Endodermal cell (in vitro differentiated cells): ENCODE data around the gene GJA1. TPM values are rescaled to one million over a fixed set of nuclear protein-coding genes. Genes with fewer than 3 reads are reported as not detected.
"Not testable (repeated sequence)": the region's sequence is repeated elsewhere in the genome, so short reads cannot be mapped to it uniquely, and the experiment has no call there.

Experiments
- DNase-seq: peaks from one replicate; pipeline ENCODE4 v3.0.0-alpha.2; 2017
- H3K27ac ChIP-seq: 2 replicates; pipeline ENCODE4 v1.5.1; 2013; ENCODE audit warnings: mild to moderate bottlenecking, low read depth, low read length, moderate library complexity
- H3K27me3 ChIP-seq: 2 replicates; pipeline ENCODE4 v1.6.1; 2013; ENCODE audit warnings: mild to moderate bottlenecking, low read length, moderate library complexity; ENCODE audit not compliant: insufficient read depth, control insufficient read depth, poor library complexity, severe bottlenecking
- H3K36me3 ChIP-seq: 2 replicates; pipeline ENCODE4 v1.7.0; 2013; ENCODE audit warnings: mild to moderate bottlenecking, low read length, moderate library complexity; ENCODE audit not compliant: control insufficient read depth, insufficient read depth
- H3K4me1 ChIP-seq: one replicate; pipeline ENCODE4 v1.7.0; 2013; ENCODE audit warnings: low read length; ENCODE audit not compliant: control insufficient read depth, insufficient read depth
- H3K4me3 ChIP-seq: 2 replicates; pipeline ENCODE4 v1.5.1; 2013; ENCODE audit warnings: mild to moderate bottlenecking, low read length, moderate library complexity
- H3K9ac ChIP-seq: 2 replicates; pipeline ENCODE4 v1.6.1; 2013; ENCODE audit warnings: mild to moderate bottlenecking, low read length, moderate library complexity; ENCODE audit not compliant: poor library complexity, severe bottlenecking; ENCODE audit errors: extremely low read depth
- H3K9me3 ChIP-seq: 2 replicates; pipeline ENCODE4 v1.6.1; 2013; ENCODE audit warnings: mild to moderate bottlenecking, low read length, moderate library complexity; ENCODE audit not compliant: control insufficient read depth
- H3K27ac Mint-ChIP-seq: 2 replicates; pipeline ENCODE4 v1.8.0; 2020; ENCODE audit warnings: mixed read lengths
- H3K27me3 Mint-ChIP-seq: 2 replicates; pipeline ENCODE4 v1.8.0; 2021; ENCODE audit warnings: mild to moderate bottlenecking, mixed read lengths; ENCODE audit not compliant: insufficient read depth
- H3K36me3 Mint-ChIP-seq: 2 replicates; pipeline ENCODE4 v1.8.0; 2020; ENCODE audit warnings: low read depth, mixed read lengths
- H3K4me1 Mint-ChIP-seq: 2 replicates; pipeline ENCODE4 v1.8.0; 2020; ENCODE audit warnings: mixed read lengths
- H3K4me3 Mint-ChIP-seq: 2 replicates; pipeline ENCODE4 v1.8.0; 2020; ENCODE audit warnings: mild to moderate bottlenecking, moderate library complexity, mixed read lengths
- H3K9me3 Mint-ChIP-seq: 2 replicates; pipeline ENCODE4 v1.8.0; 2020; ENCODE audit warnings: mild to moderate bottlenecking, mixed read lengths
- WGBS, 2 experiments: methylation state at CpG; one replicate each; pipeline versions ENCODE4 v1.1.5 to v1.1.7; 2013; ENCODE audit warnings: missing lambda C conversion rate in 2 of 2, mixed read lengths in 1 of 2; ENCODE audit not compliant: insufficient coverage in 1 of 2, insufficient read length in 1 of 2; 5-methylcytosine and 5-hydroxymethylcytosine counted together
- total RNA-seq, 2 donors: library from RNA; stranded (reverse); fragmentation: NEBNext Ultra II Directional in 1 of 2; extraction: Animal tissue kit (Norgen Biotek cat#: 25700) in 1 of 2; gene quantifications; 2 replicates in 1 of 2; 3 replicates in 1 of 2; pipeline ENCODE4 v1.2.1, GENCODE V29; 2021
- TF ChIP-seq, protein P1 (sequence below): fragments of 200-600 bp; sonication (generic); conservative IDR thresholded peaks from 2 replicates; pipeline ENCODE4 v1.5.0; 2021; ENCODE audit warnings: antibody characterized with exemption, mild to moderate bottlenecking

Gene GJA1
- total RNA-seq, 2 donors from 2014 or later: 706 to 1,121 TPM

- TF ChIP-seq, protein P1, sequence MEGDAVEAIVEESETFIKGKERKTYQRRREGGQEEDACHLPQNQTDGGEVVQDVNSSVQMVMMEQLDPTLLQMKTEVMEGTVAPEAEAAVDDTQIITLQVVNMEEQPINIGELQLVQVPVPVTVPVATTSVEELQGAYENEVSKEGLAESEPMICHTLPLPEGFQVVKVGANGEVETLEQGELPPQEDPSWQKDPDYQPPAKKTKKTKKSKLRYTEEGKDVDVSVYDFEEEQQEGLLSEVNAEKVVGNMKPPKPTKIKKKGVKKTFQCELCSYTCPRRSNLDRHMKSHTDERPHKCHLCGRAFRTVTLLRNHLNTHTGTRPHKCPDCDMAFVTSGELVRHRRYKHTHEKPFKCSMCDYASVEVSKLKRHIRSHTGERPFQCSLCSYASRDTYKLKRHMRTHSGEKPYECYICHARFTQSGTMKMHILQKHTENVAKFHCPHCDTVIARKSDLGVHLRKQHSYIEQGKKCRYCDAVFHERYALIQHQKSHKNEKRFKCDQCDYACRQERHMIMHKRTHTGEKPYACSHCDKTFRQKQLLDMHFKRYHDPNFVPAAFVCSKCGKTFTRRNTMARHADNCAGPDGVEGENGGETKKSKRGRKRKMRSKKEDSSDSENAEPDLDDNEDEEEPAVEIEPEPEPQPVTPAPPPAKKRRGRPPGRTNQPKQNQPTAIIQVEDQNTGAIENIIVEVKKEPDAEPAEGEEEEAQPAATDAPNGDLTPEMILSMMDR: no peak
- peaks cover 83% of the 10 kb centered on the region for H3K36me3 Mint-ChIP-seq
- Histone ChIP-seq H3K36me3 (peaks cover 59% of the 10 kb centered on the region), H3K9me3 (no peaks in the 10 kb centered on the region), H3K4me3 (peak overlapping the region; percentile 70), H3K27ac (no peak overlapping the region), H3K9ac (no peak overlapping the region), H3K27me3 (no peaks in the 10 kb centered on the region), H3K4me1 (peaks cover 5% of the 10 kb centered on the region)
- peak overlapping the region; percentile 93 for H3K4me3 Mint-ChIP-seq
- DNase-seq: no peak
- no peaks in the 10 kb centered on the region for H3K9me3 Mint-ChIP-seq
- 78 to 79% methylated on average over 4 of the region's 4 CpGs for WGBS, 2 experiments
- H3K27me3 Mint-ChIP-seq: no peaks in the 10 kb centered on the region
- no peak overlapping the region for H3K27ac Mint-ChIP-seq
- H3K4me1 Mint-ChIP-seq: peaks cover 53% of the 10 kb centered on the region
These were observed 6.0 kb downstream of the GJA1 start for GRCh38 chr6:121441477-121441876.

DNA sequence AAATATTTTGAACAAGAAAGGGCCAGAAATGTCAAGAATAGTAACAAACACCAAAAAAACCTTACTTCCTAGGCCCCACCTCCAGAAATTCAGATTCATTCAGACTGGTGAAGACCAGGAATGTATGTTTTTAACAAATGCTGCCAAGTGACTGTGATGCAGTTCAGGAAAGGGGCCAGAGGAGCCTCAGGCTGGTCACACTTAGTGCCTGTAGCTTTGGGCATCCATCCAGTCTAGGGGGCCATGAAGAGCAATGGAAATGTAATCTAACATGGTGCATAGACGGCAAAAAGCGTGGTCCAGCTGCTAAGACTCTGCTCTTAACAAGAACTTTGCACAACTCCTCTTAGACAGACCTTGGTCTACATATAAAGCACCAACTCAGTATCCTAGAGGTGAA is 7.1 kb downstream of the GJA1 start:
- DNase-seq: no peak
- Mint-ChIP-seq H3K9me3 (no peaks in the 10 kb centered on the region), H3K4me1 (peaks cover 60% of the 10 kb centered on the region), H3K36me3 (peaks cover 83% of the 10 kb centered on the region), H3K27ac (no peak overlapping the region), H3K27me3 (no peaks in the 10 kb centered on the region), H3K4me3 (peak overlapping the region; percentile 36)
- Histone ChIP-seq H3K27me3 (no peaks in the 10 kb centered on the region), H3K4me1 (peaks cover 5% of the 10 kb centered on the region), H3K9ac (no peak overlapping the region), H3K9me3 (no peaks in the 10 kb centered on the region), H3K36me3 (peaks cover 70% of the 10 kb centered on the region), H3K4me3 (peak overlapping the region; percentile 70), H3K27ac (peak overlapping the region; percentile 26)
- 84% methylated on average over 2 of the region's 2 CpGs; no CpG with 5 or more reads in 1 of the 2 experiments for WGBS, 2 experiments
- TF ChIP-seq, protein P1: no peak

DNA sequence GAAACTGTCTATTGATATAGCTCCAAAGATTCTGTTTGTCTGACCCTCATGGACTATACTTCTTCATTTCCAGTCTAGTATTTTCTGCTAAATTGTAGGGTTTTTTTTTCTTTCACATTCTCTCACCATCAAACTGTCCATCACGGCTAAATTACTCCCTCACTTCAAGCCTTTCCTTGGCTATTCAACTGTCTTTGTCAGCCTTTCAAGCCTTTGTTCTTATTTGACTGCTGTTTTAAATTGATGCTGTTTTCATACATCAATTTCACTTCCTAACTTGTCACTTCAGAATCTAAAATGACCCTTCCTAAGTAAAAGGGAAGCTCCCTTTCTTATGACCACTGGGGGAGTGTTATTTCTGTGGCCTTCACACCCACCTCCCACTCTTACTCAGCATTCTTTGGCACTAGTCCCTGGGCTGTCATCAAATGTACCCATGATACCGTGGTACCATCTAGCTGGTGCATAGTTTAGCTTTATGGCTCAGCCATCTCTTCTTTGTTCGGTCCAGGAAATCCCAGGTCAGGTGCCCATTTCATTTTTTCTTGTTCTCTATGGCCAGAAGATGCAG is 8.6 kb downstream of the GJA1 start:
- peak overlapping the region; percentile 36 for H3K4me3 Mint-ChIP-seq
- H3K36me3 ChIP-seq: peaks cover 84% of the 10 kb centered on the region
- peak overlapping the region; percentile 70 for H3K4me3 ChIP-seq
- H3K9me3 Mint-ChIP-seq: no peaks in the 10 kb centered on the region
- peaks cover 5% of the 10 kb centered on the region for H3K4me1 ChIP-seq
- H3K27me3 ChIP-seq: no peaks in the 10 kb centered on the region
- WGBS, 2 experiments: 65 to 88% methylated on average over 2 to 3 of the region's 3 CpGs
- no peak overlapping the region for H3K9ac ChIP-seq
- peaks cover 88% of the 10 kb centered on the region for H3K36me3 Mint-ChIP-seq
- no peak overlapping the region for H3K27ac Mint-ChIP-seq
- H3K27me3 Mint-ChIP-seq: no peaks in the 10 kb centered on the region
- peaks cover 4% of the 10 kb centered on the region for H3K9me3 ChIP-seq
- DNase-seq: no peak
- H3K4me1 Mint-ChIP-seq: peaks cover 64% of the 10 kb centered on the region
- peak overlapping the region; percentile 25 for H3K27ac ChIP-seq
- TF ChIP-seq, protein P1: no peak

GRCh38 chr6:121446705-121447104 is 11.3 kb downstream of the GJA1 start:
- H3K36me3 ChIP-seq: peaks cover 91% of the 10 kb centered on the region
- H3K27me3 ChIP-seq, H3K27me3 Mint-ChIP-seq, H3K27ac Mint-ChIP-seq, DNase-seq, H3K9ac ChIP-seq, H3K27ac ChIP-seq, H3K4me1 ChIP-seq, H3K9me3 Mint-ChIP-seq, H3K9me3 ChIP-seq, H3K4me3 Mint-ChIP-seq: not testable (repeated sequence)
- peak overlapping the region; percentile 25 for H3K4me3 ChIP-seq
- WGBS, 2 experiments: 92 to 100% methylated on average over 5 to 7 of the region's 7 CpGs
- Mint-ChIP-seq H3K36me3 (peaks cover 79% of the 10 kb centered on the region), H3K4me1 (peaks cover 45% of the 10 kb centered on the region)

DNA sequence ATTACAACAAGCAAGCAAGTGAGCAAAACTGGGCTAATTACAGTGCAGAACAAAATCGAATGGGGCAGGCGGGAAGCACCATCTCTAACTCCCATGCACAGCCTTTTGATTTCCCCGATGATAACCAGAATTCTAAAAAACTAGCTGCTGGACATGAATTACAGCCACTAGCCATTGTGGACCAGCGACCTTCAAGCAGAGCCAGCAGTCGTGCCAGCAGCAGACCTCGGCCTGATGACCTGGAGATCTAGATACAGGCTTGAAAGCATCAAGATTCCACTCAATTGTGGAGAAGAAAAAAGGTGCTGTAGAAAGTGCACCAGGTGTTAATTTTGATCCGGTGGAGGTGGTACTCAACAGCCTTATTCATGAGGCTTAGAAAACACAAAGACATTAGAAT is 12.3 kb downstream of the GJA1 start:
- 95 to 100% methylated on average over 3 to 7 of the region's 7 CpGs for WGBS, 2 experiments
- peaks cover 75% of the 10 kb centered on the region for H3K36me3 Mint-ChIP-seq
- not testable (repeated sequence) for H3K27ac ChIP-seq, H3K27me3 ChIP-seq, DNase-seq, H3K27ac Mint-ChIP-seq, H3K9me3 Mint-ChIP-seq, H3K4me3 Mint-ChIP-seq, H3K27me3 Mint-ChIP-seq, H3K9me3 ChIP-seq, H3K4me1 ChIP-seq, H3K9ac ChIP-seq
- peak overlapping the region; percentile 25 for H3K4me3 ChIP-seq
- peaks cover 80% of the 10 kb centered on the region for H3K36me3 ChIP-seq
- H3K4me1 Mint-ChIP-seq: peaks cover 38% of the 10 kb centered on the region
